NCI-H187 treated with DMSO at 0.1 percent for 48 hours (cell line): ENCODE results near the gene MYO5A.
"Not testable (repeated sequence)": the region's sequence is repeated elsewhere in the genome, so short reads cannot be mapped to it uniquely, and the experiment has no call there.

Source experiments
- DNase-seq: peaks from one replicate; lab custom pipeline; 2025; lab: John Stamatoyannopoulos, UW

The MYO5A gene

GRCh38 chr15:52288986-52289385, 239.7 kb downstream of the MYO5A start:
- no peak for DNase-seq

GRCh38 chr15:52288051-52288942, 240.4 kb downstream of the MYO5A start:
- no peak for DNase-seq

- no peak for DNase-seq
Measured at GRCh38 chr15:52287114-52287513, 241.6 kb downstream of the MYO5A start.

GRCh38 chr15:52285941-52286340, 242.7 kb downstream of the MYO5A start:
- DNase-seq: not testable (repeated sequence)

GRCh38 chr15:52284164-52284563, 244.5 kb downstream of the MYO5A start:
- no peak for DNase-seq

- DNase-seq: no peak
Measured at GRCh38 chr15:52283281-52283680, 245.4 kb downstream of the MYO5A start.

GRCh38 chr15:52282418-52282817, 246.3 kb downstream of the MYO5A start:
- no peak for DNase-seq

- no peak for DNase-seq
Measured at GRCh38 chr15:52281085-52282035, 247.3 kb downstream of the MYO5A start.

GRCh38 chr15:52280326-52281084, 248.2 kb downstream of the MYO5A start:
- DNase-seq: no peak

GRCh38 chr15:52278636-52279367, 249.9 kb downstream of the MYO5A start:
- DNase-seq: no peak

GRCh38 chr15:52278135-52278534, 250.5 kb downstream of the MYO5A start:
- DNase-seq: no peak

GRCh38 chr15:52277575-52277974, 251.1 kb downstream of the MYO5A start:
- no peak for DNase-seq

- no peak for DNase-seq
Measured at GRCh38 chr15:52276256-52276770, 252.4 kb downstream of the MYO5A start.

- DNase-seq: no peak
Measured at GRCh38 chr15:52263563-52264282, 265.0 kb downstream of the MYO5A start.

GRCh38 chr15:52262364-52262763, 266.3 kb downstream of the MYO5A start:
- no peak for DNase-seq

- DNase-seq: no peak
Measured at GRCh38 chr15:52261498-52262242, 267.0 kb downstream of the MYO5A start.

- no peak for DNase-seq
Measured at GRCh38 chr15:52261026-52261425, 267.7 kb downstream of the MYO5A start.

GRCh38 chr15:52259503-52259902, 269.2 kb downstream of the MYO5A start:
- DNase-seq: no peak

GRCh38 chr15:52258461-52258860, 270.2 kb downstream of the MYO5A start:
- no peak for DNase-seq

- DNase-seq: no peak
Measured at GRCh38 chr15:52257734-52258062, 271.0 kb downstream of the MYO5A start.
